Superior temporal gyrus (tissue), 1 donor: ENCODE measurements around the gene POU2AF2.
"Not testable (repeated sequence)": the region's sequence is repeated elsewhere in the genome, so short reads cannot be mapped to it uniquely, and the experiment has no call there.

Experiments
- DNase-seq: peaks from one replicate; pipeline ENCODE4 v3.0.0-alpha.2; 2016; ENCODE audit errors: extremely low spot score

The POU2AF2 gene

DNA sequence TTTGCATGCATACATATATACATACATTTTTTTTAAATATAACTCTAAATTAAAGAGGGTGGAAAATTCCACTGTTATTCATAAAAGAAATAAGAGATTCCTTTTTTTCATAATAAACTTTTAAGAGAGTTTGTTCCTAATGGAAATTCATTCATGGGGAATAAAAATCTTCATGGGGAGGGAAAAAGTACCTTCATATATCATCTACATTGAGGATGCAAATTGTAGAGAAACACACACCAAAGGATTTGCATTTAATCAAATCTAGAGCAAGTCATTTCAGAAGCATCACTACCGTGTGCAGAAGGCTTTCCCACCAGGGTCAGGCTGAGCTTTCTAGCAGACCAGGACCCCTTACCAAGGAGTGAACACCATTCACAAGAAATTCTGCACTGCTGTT is at the start of gene POU2AF2:
POU2AF2 (plus strand) TSS at position 301 of the 400 bp plus-strand sequence. CDS start 129 bp downstream, outside the sequence.
- DNase-seq, result no peak

- DNase-seq, result no peak
Observed at GRCh38 chr11:111200010-111200534, 45.5 kb upstream of the POU2AF2 start.

GRCh38 chr11:111204211-111204610 is 41.3 kb upstream of the POU2AF2 start:
- no peak for DNase-seq

GRCh38 chr11:111205632-111206385 is 39.7 kb upstream of the POU2AF2 start:
- no peak for DNase-seq

GRCh38 chr11:111206472-111206871 is 39.1 kb upstream of the POU2AF2 start:
- DNase-seq, result no peak

DNA sequence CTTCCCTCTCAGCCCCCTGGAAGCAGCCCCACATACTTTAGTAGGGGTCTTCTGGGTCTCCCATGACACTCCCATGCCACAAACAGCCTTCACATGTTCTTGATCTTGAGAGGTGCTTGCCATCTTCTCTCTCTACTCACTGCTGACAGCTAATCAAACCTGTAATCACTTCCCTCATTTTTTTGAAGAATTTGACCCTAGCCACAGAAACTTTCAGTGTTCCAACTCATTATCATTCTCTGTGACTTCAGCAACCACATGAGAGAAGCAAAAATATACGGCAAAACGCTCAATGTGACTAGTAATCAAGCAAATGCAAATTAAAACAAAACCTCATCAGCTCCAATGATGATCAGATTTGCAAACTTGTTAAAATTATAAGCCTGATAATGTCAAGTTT is 38.3 kb upstream of the POU2AF2 start:
- DNase-seq, result no peak

- no peak for DNase-seq
Observed at GRCh38 chr11:111209543-111210355, 35.8 kb upstream of the POU2AF2 start.

GRCh38 chr11:111213256-111213655 is 32.3 kb upstream of the POU2AF2 start:
- DNase-seq, result no peak

GRCh38 chr11:111220721-111221120 is 24.8 kb upstream of the POU2AF2 start:
- no peak for DNase-seq

DNA sequence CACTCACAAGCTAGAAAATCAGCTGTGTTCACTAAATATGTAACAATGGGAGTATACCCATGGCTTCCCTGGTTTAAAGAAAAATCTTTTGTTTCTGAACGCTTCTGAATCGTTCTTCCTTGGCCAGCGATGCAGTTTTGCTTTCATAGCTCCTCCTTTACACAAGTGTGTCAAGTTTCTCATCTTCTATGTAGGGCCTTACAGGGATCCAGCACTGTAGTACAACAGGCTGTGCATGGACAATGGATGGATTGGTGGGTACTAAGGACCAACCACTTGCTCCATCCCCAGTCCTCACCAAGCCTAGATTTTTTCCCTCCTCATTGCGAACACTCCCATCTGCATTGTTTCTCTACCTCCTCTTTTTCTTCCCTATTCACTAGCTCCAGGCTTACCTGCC is 24.3 kb upstream of the POU2AF2 start:
- no peak for DNase-seq

DNA sequence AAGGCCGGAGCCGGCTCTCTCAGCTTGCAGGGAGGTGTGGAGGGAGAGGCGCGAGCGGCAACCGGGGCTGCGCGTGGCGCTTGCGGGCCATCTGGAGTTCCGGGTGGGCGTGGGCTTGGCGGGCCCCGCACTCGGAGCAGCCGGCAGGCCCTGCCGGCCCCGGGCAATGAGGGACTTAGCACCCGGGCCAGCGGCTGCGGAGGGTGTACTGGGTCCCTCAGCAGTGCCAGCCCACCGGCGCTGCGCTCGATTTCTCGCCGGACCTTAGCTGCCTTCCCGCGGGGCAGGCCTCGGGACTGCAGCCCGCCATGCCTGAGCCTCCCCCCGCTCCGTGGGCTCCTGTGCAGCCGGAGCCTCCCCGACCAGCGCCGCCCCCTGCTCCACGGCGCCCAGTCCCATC is 23.6 kb upstream of the POU2AF2 start:
- not testable (repeated sequence) for DNase-seq

DNA sequence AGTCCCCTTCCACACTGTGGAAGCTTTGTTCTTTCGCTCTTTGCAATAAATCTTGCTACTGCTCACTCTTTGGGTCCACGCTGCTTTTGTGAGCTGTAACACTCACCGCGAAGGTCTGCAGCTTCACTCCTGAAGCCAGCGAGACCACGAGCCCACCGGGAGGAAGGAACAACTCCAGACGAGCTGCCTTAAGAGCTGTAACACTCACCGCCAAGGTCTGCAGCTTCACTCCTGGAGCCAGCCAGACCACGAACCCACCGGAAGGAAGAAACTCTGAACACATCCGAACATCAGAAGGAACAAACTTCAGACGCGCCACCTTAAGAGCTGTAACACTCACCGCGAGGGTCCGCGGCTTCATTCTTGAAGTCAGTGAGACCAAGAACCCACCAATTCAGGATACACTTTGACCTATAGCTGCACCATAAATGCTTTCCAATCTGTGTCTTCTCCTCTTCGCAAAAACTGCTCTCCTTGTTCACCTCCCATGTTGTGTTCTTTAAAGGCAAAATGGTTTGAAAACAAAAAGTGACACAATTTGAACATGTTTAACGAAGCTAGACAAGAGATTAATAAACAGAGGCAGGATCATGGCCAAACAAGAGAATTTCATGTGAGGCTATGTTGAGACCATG is 22.6 kb upstream of the POU2AF2 start:
- not testable (repeated sequence) for DNase-seq

DNA sequence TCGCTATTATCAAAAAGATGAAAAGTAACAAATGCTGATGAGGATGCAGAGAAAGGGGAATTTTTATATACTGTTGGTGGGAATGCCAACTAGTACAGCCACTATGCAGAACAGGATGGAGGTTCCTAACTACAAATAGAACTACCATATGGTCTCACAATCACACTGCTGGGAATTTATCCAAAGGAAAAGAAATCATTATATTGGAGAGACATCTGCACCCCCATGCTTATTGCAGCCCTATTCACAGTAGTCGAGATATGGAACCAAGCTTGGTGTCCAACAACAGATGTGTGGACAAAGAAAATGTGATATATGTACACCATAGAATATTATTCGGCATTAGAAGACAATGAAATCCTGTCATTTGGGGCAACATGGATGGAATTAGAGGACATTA is 19.6 kb upstream of the POU2AF2 start:
- DNase-seq, result peak; percentile 62

DNA sequence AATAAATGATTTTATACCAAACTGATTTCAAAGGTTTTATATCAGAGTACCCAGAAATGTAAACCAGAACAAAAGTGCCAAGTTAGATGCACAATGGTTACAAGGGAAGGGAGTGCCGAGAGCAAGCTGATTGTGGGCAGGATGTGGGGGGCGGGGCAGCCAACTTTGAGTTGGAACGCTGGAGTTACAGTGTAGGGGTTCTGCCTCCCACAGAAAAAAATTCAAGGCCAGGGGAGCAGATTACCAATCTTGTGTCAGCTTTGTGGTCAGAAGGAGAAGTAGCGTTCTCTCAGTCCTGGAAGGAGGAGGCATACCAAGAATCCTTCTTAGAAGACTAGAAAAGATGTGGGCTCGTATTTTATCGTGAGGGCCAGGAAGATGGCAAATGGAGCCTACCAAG is 15.9 kb upstream of the POU2AF2 start:
- no peak for DNase-seq

DNA sequence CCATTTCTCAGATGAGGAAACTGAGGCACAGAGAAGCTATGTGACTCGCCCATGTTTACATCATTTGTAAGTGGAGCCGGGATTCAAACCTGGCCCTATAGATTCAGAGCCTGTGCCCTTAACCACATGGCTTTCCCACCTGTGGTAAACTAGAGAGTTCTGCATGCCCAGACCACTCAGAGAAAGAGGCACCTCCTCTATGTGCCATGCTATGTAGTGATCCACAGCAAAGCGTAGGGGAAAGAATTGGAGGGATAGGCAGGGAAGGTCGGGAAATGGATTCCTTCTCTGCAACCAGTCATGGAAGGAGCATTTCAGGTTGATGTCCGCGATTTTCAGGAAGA is 15.4 kb upstream of the POU2AF2 start:
- no peak for DNase-seq

- DNase-seq, result no peak
Observed at GRCh38 chr11:111231836-111232235, 13.7 kb upstream of the POU2AF2 start.

DNA sequence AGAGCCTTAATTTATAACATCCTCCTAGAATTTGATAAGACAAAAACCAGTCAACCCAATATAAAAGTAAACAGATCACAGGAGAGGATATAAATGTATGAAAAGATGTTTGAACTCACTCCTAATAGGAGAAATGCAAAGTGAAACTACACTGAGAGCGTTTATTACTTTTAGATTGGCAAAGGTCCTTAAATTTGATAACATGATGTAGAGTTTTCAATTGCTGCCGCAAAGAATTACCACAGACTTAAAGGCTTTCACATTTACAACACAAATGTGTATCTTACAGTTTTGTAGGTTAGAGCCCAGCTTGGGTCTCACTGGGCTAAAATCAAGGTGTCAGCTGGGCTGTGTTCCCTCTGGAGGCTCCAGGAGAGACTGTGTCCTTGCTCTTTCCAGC is 9.1 kb upstream of the POU2AF2 start:
- no peak for DNase-seq

DNA sequence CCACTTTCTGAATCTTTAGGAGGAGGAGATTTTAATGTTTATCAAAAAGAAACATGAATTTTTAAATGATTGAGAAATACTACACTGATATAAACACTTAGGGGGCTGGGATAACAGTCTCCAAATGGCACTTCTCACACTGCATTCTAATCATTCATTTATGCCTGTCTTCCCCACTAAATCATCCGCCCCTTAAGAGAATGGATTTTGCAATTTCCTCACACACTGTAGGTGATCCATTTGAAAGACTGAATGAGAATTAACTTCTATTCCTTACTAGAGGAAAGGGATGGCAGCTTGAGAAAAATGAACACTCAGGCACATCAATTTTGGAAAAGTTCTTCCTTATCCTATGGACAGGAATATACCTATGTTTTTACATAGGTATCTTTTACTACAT is 7.6 kb upstream of the POU2AF2 start:
- DNase-seq, result no peak

DNA sequence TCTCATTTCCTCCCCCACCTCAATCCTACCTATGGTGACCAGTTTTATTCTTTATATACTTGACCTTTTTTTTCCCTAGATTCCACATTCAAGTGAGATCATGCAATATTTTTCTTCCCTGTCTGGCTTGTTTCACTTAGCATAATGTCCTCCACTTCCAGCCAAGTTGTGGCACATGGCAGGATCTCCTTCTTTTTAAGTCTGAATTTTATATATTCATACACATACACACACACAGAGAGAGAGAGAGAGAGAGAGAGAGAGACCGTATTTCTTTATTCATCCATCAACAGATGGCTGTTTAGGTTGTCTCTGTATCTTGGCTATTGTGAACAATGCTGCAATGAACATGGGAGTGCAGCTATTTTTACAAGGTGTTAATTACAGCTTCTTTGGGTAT is 1.4 kb downstream of the POU2AF2 start:
- no peak for DNase-seq

DNA sequence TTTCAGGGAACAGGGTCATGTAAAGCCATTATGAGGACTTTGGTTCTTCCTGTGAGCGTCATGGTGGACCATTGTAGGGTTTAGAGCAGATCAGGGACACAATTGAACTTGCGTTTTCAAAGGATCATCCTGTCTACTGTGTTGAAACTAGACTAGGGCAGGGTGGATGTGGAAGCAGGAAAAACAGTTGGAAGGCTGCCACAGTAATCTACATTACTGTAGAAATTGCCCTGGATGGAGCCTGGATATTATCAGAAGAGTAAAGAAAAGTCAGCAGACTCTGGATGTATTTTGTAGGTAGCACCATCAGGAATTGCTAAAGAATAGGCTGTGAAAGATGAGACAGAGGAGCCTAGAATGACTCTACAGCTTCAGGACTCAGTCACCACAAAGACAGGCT is 5.4 kb downstream of the POU2AF2 start:
- no peak for DNase-seq

DNA sequence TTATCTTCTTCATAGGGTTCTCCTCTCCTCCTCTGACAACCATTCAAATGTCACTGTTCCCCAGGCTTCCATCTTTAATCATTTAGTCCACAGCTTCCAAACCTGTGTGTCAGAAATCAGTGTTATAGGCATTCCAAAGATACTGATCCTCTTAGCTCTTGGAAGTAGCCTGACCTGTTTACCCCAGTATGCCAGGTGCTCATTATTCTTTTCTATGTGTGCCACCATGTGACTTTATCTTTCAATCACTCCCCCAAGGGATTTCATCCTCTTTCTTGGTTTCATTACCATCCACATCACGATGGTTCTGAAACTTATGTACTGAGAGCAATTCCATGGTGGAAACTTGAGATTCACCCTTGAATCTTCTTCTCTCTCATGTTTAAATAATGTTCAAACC is 7.6 kb downstream of the POU2AF2 start:
- DNase-seq, result no peak

- no peak for DNase-seq
Observed at GRCh38 chr11:111253630-111254029, 8.1 kb downstream of the POU2AF2 start.

GRCh38 chr11:111258046-111258445 is 12.5 kb downstream of the POU2AF2 start:
- DNase-seq, result no peak
